Mammary epithelial cell (primary cell): ENCODE data around the gene RBMS3.

ENCODE experiments used
- CTCF ChIP-seq, 2 donors: IDR thresholded peaks in 1 of 2; conservative IDR thresholded peaks in 1 of 2; 2 replicates each; pipeline ENCODE4 v1.5.1; 2011 to 2012; ENCODE audit warnings: inconsistent platforms in 2 of 2, low read length in 2 of 2, mild to moderate bottlenecking in 2 of 2, control low read depth in 1 of 2, low read depth in 1 of 2; ENCODE audit not compliant: insufficient read depth in 1 of 2; ENCODE audit errors: extremely low read depth in 1 of 2
- EZH2 ChIP-seq: IDR thresholded peaks from 2 replicates; pipeline ENCODE4 v1.6.1; 2012; ENCODE audit warnings: low read length, inconsistent platforms, borderline replicate concordance

DNA sequence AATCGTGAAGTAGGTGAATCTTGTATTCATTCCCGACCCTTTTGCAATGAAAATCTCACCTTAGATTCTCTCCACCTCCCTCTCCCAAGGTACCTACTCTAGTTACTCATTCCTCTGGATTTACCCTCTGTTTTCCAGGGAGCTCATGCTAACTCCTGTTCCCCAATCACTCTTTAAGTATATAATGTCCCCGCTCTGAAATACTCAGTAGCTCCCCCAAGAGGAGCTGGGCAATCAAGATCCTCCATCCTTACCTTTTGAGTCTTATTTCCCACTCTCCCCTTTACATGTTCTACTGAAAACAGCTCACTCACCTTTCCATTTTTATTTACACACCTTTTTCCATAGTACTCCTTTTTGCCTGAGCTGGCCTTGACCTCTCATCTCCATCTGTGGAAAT, 599.9 kb downstream of the RBMS3 start:
- TF ChIP-seq CTCF (conservative IDR thresholded peaks at IDR 0.05 in 1 of 2, IDR thresholded peaks at IDR 0.05 in 1 of 2; ENCODE audit: extremely low read depth in 1 of 2, insufficient read depth in 1 of 2, low read depth in 1 of 2, low read length in 2 of 2) (no peak), EZH2 (no peak)
